HepG2 (cell line): ENCODE data around the gene TTC6. TPM values are rescaled to one million over a fixed set of nuclear protein-coding genes. Genes with fewer than 3 reads are reported as not detected.

ENCODE experiments used
- CERS6 ChIP-seq: sonication (generic); formaldehyde crosslinking; IDR thresholded peaks from 2 replicates; pipeline ENCODE4 v1.5.0; 2020; ENCODE audit warnings: missing genetic modification reagents
- HDAC6 ChIP-seq: fragments of 200-600 bp; sonication (generic); IDR thresholded peaks from 2 replicates; pipeline ENCODE4 v1.7.0; 2017; ENCODE audit warnings: mild to moderate bottlenecking, antibody characterized with exemption, low read length, low read depth
- HMGXB4 ChIP-seq, 2 experiments: sonication (generic) in 1 of 2; formaldehyde crosslinking in 1 of 2; IDR thresholded peaks; 2 replicates each; pipeline versions ENCODE4 v1.4.0 to v1.6.1; 2018 to 2020; ENCODE audit warnings: missing genetic modification reagents in 2 of 2, borderline replicate concordance in 1 of 2, low read depth in 1 of 2, mild to moderate bottlenecking in 1 of 2, missing biosample characterization in 1 of 2
- KDM5A ChIP-seq: fragments of 200-600 bp; sonication (generic); IDR thresholded peaks from 2 replicates; pipeline ENCODE4 v1.7.0; 2018; ENCODE audit warnings: antibody characterized with exemption, mild to moderate bottlenecking, low read length, borderline replicate concordance
- KIAA2018 ChIP-seq: sonication (generic); formaldehyde crosslinking; IDR thresholded peaks from 2 replicates; pipeline ENCODE4 v1.5.0; 2020; ENCODE audit warnings: mild to moderate bottlenecking, missing genetic modification reagents, borderline replicate concordance
- LBX2 ChIP-seq: sonication (generic); formaldehyde crosslinking; IDR thresholded peaks from 2 replicates; pipeline ENCODE4 v1.5.0; 2020; ENCODE audit warnings: missing genetic modification reagents, mild to moderate bottlenecking, borderline replicate concordance
- POGZ ChIP-seq: sonication (generic); formaldehyde crosslinking; IDR thresholded peaks from 2 replicates; pipeline ENCODE4 v1.4.0; 2020; ENCODE audit warnings: mild to moderate bottlenecking, missing genetic modification reagents
- SRSF4 ChIP-seq: fragments of 200-400 bp; formaldehyde crosslinking; IDR thresholded peaks from one replicate; pipeline ENCODE4 v1.6.1; 2018; ENCODE audit warnings: mild to moderate bottlenecking, low read depth, low read length, moderate library complexity; ENCODE audit not compliant: poor library complexity, severe bottlenecking
- TSC22D2 ChIP-seq: sonication (generic); formaldehyde crosslinking; IDR thresholded peaks from 2 replicates; pipeline ENCODE4 v1.5.1; 2020; ENCODE audit warnings: missing genetic modification reagents, mild to moderate bottlenecking, borderline replicate concordance
- ZNF577 ChIP-seq: sonication (generic); formaldehyde crosslinking; IDR thresholded peaks from 2 replicates; pipeline ENCODE4 v1.4.0; 2020; ENCODE audit warnings: mild to moderate bottlenecking, low read depth, missing genetic modification reagents, borderline replicate concordance
- polyA plus RNA-seq, 8 experiments: library from polyadenylated mRNA; depleted of rRNA in 3 of 8; stranded (reverse) in 7 of 8; unstranded in 1 of 8; fragments of >200 nt; fragmentation: Illumina TruSeq in 4 of 8; extraction: Trizol in 4 of 8; gene quantifications; 2 replicates each; pipeline versions ENCODE4 v1.2.1 to v1.2.3, GENCODE V29; 2011 to 2016; ENCODE audit warnings: low read depth in 4 of 8, missing spikeins in 1 of 8, mixed read lengths in 1 of 8; ENCODE audit not compliant: insufficient read depth in 1 of 8
- total RNA-seq, 5 experiments: library from RNA; depleted of rRNA; stranded (reverse); fragments of >200 nt; fragmentation: Illumina TruSeq; extraction: Trizol; gene quantifications; 2 replicates each; pipeline ENCODE4 v1.2.3, GENCODE V29; 2016; ENCODE audit warnings: low read depth in 1 of 5
- TF ChIP-seq, protein P1 (sequence below): sonication (generic); formaldehyde crosslinking; IDR thresholded peaks from 2 replicates; pipeline ENCODE4 v1.4.0; 2020; ENCODE audit warnings: missing genetic modification reagents
- TF ChIP-seq, protein P2 (sequence below): fragments of 450-650 bp; IDR thresholded peaks from 2 replicates; pipeline ENCODE4 v1.6.1; 2016

TTC6 gene
- total and polyA plus RNA-seq, 2 of the 13 experiments (the other 11 are each of a cell fraction or from before 2014, with no cell fraction given), result 9.3 to 27.4 TPM

- TF ChIP-seq KIAA2018 (no peak), SRSF4 (peak; percentile 34), POGZ (peak; percentile 63; the same call in 1 of the 2 replicates), HDAC6 (no peak), KDM5A (0 out of 2 replicates have a peak, but pooled peaks have one; percentile 8), HMGXB4 (CRISPR knock-in tag; IDR thresholded peaks at IDR 0.05; ENCODE audit: borderline replicate concordance in 1 of 2, low read depth in 1 of 2) (peak in 1 of 2 experiments; percentile 21; a peak in 1 of 4 replicates), TSC22D2 (CRISPR knock-in tag) (no peak), CERS6 (no peak), LBX2 (CRISPR knock-in tag) (no peak), ZNF577 (no peak)
- TF ChIP-seq, protein P1, sequence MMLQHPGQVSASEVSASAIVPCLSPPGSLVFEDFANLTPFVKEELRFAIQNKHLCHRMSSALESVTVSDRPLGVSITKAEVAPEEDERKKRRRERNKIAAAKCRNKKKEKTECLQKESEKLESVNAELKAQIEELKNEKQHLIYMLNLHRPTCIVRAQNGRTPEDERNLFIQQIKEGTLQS (CRISPR knock-in tag), result 0 out of 2 replicates have a peak, but pooled peaks have one; percentile 32
- TF ChIP-seq, protein P2, sequence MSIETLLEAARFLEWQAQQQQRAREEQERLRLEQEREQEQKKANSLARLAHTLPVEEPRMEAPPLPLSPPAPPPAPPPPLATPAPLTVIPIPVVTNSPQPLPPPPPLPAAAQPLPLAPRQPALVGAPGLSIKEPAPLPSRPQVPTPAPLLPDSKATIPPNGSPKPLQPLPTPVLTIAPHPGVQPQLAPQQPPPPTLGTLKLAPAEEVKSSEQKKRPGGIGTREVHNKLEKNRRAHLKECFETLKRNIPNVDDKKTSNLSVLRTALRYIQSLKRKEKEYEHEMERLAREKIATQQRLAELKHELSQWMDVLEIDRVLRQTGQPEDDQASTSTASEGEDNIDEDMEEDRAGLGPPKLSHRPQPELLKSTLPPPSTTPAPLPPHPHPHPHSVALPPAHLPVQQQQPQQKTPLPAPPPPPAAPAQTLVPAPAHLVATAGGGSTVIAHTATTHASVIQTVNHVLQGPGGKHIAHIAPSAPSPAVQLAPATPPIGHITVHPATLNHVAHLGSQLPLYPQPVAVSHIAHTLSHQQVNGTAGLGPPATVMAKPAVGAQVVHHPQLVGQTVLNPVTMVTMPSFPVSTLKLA, result no peak
These were observed 4.0 kb upstream of the TTC6 start (continued) for GRCh38 chr14:37591311-37591940.
